IPS DF 6.9 (cell line): Measurements from ENCODE around the gene CEP131.
A peak's percentile ranks its signal among the peaks of the same experiment; 100 is the strongest.

Experiments used
- DNase-seq: peaks from one replicate; pipeline ENCODE4 v3.0.0-alpha.2; 2013; ENCODE audit warnings: low read depth, low spot score
- H3K27ac ChIP-seq: one replicate; pipeline ENCODE4 v1.5.1; 2013; ENCODE audit warnings: low read length, control low read depth
- H3K27me3 ChIP-seq: 2 replicates; pipeline ENCODE4 v1.6.1; 2013; ENCODE audit warnings: mild to moderate bottlenecking, low read length; ENCODE audit not compliant: control insufficient read depth, insufficient read depth
- H3K36me3 ChIP-seq: 2 replicates; pipeline ENCODE4 v1.6.1; 2013; ENCODE audit warnings: low read length; ENCODE audit not compliant: control insufficient read depth, insufficient read depth
- H3K4me1 ChIP-seq: 2 replicates; pipeline ENCODE4 v1.6.1; 2013; ENCODE audit warnings: low read length; ENCODE audit not compliant: control insufficient read depth, insufficient read depth
- H3K4me3 ChIP-seq: 2 replicates; pipeline ENCODE4 v1.5.1; 2013; ENCODE audit warnings: mild to moderate bottlenecking, low read length
- H3K9me3 ChIP-seq: 2 replicates; pipeline ENCODE4 v1.6.1; 2013; ENCODE audit warnings: low read length, inconsistent platforms; ENCODE audit not compliant: control insufficient read depth, insufficient read depth
- WGBS: extraction: QIAGEN DNeasy Blood & Tissue Kit; methylation state at CpG from one replicate; pipeline ENCODE4 v1.1.7; 2013; ENCODE audit warnings: mixed read lengths, missing lambda C conversion rate; ENCODE audit not compliant: insufficient read length, insufficient coverage; 5-methylcytosine and 5-hydroxymethylcytosine counted together

The CEP131 gene

DNA sequence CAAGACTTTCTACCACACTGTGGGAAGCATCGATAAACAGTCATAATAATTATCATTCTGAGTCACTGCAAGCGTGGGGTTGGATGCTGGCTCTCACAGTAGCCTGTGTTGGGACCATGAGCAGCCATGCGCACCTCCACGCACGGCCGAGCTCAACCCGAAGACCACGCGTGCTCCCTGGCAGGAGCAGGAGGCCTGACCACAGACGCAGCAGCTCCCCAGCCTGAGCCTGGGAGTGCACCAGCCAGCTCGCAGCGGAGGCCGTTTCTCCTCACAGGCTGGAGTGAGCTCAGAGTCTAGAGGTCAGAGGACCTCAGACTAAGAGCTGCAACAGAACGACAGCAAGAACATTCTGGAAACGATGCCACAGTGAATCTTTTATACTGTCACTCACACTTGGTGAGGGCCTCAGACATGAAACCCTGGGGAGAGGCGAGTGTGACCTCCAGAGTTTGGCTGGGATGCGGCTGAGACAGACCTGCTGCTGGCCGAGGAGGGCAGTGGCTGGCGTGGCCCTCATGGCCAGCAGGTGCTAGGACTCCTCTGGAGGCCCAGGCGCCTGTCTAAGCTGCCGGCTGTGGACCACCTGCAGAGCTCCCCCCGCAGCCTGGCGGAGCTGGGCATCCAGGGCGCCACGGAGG is 22.4 kb upstream of the CEP131 start:
- Histone ChIP-seq H3K9me3 (no peaks in the 10 kb centered on the region), H3K4me3 (no peak overlapping the region), H3K27ac (no peak overlapping the region), H3K27me3 (no peaks in the 10 kb centered on the region), H3K36me3 (peaks cover 6% of the 10 kb centered on the region; the same call in 1 of the 2 replicates), H3K4me1 (peaks cover 4% of the 10 kb centered on the region)
- WGBS, result no CpG with 5 or more reads among the region's 25 CpGs
- DNase-seq, result no peak

- H3K27ac ChIP-seq, result no peak overlapping the region
- peaks cover 7% of the 10 kb centered on the region for H3K4me1 ChIP-seq
- H3K36me3 ChIP-seq, result peaks cover 6% of the 10 kb centered on the region; the same call in 1 of the 2 replicates
- no peak for DNase-seq
- no peak overlapping the region for H3K4me3 ChIP-seq
- no peaks in the 10 kb centered on the region for H3K9me3 ChIP-seq
- no CpG with 5 or more reads among the region's 24 CpGs for WGBS
- no peaks in the 10 kb centered on the region for H3K27me3 ChIP-seq
These were observed 21.7 kb upstream of the CEP131 start for GRCh38 chr17:81244358-81245023.

- Histone ChIP-seq H3K36me3 (0 out of 2 replicates have a peak, but pooled peaks cover 6% of the 10 kb centered on the region), H3K4me1 (peaks cover 5% of the 10 kb centered on the region), H3K27me3 (no peaks in the 10 kb centered on the region), H3K9me3 (no peaks in the 10 kb centered on the region), H3K27ac (no peak overlapping the region), H3K4me3 (no peak overlapping the region)
- no peak for DNase-seq
- WGBS, result no CpG with 5 or more reads among the region's 10 CpGs
These were observed 20.5 kb upstream of the CEP131 start for GRCh38 chr17:81243333-81243664.

GRCh38 chr17:81242421-81243332 is 19.9 kb upstream of the CEP131 start:
- Histone ChIP-seq H3K27me3 (no peaks in the 10 kb centered on the region), H3K27ac (no peak overlapping the region), H3K9me3 (no peaks in the 10 kb centered on the region), H3K4me3 (no peak overlapping the region), H3K4me1 (peaks cover 7% of the 10 kb centered on the region), H3K36me3 (0 out of 2 replicates have a peak, but pooled peaks cover 6% of the 10 kb centered on the region)
- DNase-seq, result no peak
- WGBS, result no CpG with 5 or more reads among the region's 33 CpGs

GRCh38 chr17:81241648-81242420 is 19.1 kb upstream of the CEP131 start:
- no peaks in the 10 kb centered on the region for H3K27me3 ChIP-seq
- no peak overlapping the region for H3K4me3 ChIP-seq
- H3K27ac ChIP-seq, result no peak overlapping the region
- 0 out of 2 replicates have a peak, but pooled peaks cover 6% of the 10 kb centered on the region for H3K36me3 ChIP-seq
- H3K4me1 ChIP-seq, result peaks cover 7% of the 10 kb centered on the region
- H3K9me3 ChIP-seq, result no peaks in the 10 kb centered on the region
- no peak for DNase-seq
- no CpG with 5 or more reads among the region's 26 CpGs for WGBS

- Histone ChIP-seq H3K36me3 (0 out of 2 replicates have a peak, but pooled peaks cover 6% of the 10 kb centered on the region), H3K4me1 (peaks cover 7% of the 10 kb centered on the region), H3K4me3 (no peak overlapping the region), H3K9me3 (no peaks in the 10 kb centered on the region), H3K27ac (no peak overlapping the region), H3K27me3 (no peaks in the 10 kb centered on the region)
- no peak for DNase-seq
- WGBS, result no CpG with 5 or more reads among the region's 10 CpGs
These were observed 18.4 kb upstream of the CEP131 start for GRCh38 chr17:81241203-81241602.

DNA sequence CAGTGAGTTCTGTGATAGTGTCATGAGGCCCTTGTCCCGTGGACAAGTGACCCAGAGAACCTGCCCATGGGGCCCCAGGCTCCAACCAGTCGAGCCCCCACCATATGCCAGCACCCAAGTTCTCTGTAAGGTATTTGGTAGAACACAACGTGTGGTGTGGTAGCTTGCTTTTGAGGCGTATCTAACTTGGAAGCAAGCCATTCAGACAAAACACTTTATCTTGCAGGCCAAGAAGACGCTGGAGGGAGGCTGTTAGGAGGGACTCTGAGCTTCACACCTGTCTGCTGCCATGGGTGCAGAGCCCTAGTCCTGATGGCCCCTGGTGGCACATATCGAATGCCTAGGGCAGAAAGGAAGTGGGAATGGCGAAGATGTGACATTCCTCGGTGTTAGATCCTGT is 18.0 kb upstream of the CEP131 start:
- Histone ChIP-seq H3K27ac (no peak overlapping the region), H3K4me1 (peaks cover 7% of the 10 kb centered on the region), H3K27me3 (no peaks in the 10 kb centered on the region), H3K36me3 (0 out of 2 replicates have a peak, but pooled peaks cover 6% of the 10 kb centered on the region), H3K9me3 (no peaks in the 10 kb centered on the region), H3K4me3 (no peak overlapping the region)
- WGBS, result no CpG with 5 or more reads among the region's 8 CpGs
- no peak for DNase-seq

DNA sequence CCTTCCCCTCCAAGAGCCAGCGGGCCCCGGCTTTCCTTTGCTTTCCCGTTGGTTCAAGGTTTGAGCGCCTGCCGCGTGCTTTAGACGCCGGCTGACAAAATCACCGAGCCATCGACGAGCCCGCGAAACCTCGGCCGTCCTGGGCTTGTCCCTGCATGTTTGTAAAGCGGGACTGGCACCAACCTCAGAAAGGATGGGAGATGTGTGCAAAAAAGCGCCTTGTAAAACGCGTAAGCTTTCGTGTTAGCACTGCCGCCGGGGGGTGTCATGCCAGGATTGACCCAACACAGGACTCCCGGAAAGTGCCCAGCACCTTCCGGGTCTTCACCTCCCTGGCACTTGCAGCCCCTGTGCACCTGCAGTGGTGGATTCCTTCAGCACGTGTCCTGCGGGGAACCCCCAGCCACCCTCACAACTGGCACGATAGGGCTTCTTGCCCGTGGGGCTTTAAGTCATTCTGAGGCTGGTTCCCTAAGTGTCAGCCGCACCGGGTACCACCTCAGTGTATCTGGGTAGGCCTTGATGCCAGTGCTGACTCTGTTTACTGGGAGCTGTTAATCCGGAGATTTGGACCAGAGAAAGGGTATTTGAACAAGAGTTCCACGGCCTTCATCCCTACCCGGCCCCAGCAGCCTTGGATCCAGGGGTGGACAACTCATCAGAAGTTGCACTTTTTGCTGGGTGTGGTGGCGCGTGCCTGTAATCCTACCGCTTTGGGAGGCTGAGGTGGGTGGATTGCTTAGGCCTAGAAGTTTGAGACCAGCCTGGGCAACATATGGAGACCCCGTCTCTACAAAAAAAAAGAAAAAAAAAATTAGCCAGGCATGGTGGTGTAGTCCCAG is 17.2 kb upstream of the CEP131 start:
- DNase-seq, result no peak
- H3K36me3 ChIP-seq, result 0 out of 2 replicates have a peak, but pooled peaks cover 4% of the 10 kb centered on the region
- H3K27ac ChIP-seq, result no peak overlapping the region
- no peaks in the 10 kb centered on the region for H3K27me3 ChIP-seq
- WGBS, result no CpG with 5 or more reads among the region's 37 CpGs
- H3K9me3 ChIP-seq, result no peaks in the 10 kb centered on the region
- peaks cover 7% of the 10 kb centered on the region for H3K4me1 ChIP-seq
- peak overlapping the region; percentile 98 for H3K4me3 ChIP-seq

DNA sequence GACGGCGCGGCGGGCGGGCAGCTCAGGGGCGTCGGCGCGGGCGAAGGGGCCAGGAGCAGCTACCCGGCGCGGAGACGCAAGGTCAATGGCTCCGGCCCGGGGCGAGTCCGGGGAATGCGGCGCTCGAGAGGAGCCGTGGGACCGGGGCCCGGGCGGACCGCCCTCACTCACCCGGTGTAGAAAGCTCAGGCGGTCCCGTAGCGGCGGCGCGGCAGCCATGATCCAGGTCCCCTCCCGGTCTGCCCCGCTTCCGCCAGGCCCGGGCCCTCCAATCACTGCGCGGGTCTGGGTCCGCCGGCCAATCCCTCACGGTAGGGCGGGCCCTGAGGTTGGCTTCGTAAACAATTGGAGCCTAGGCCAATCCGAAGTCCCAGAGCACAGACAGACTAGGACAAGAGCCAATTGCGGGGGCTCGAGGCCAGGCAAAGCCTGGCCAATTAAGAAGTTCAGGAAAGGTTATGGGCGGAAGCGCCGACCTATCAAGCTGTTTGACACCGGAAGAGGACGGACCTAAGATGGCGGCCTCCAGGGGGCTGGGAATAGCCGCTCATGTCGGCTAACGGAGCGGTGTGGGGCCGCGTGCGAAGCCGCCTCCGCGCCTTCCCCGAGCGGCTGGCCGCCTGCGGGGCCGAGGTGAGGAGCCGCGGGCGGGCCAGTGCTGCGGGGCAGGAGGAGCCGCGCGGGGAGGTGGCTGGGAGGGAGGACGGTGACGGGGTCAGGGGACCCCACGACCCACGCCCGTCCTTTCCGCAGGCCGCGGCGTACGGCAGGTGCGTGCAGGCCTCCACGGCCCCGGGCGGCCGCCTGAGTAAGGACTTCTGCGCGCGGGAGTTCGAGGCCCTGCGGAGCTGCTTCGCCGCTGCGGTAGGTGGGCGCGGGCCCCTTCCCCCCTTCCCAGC is 16.3 kb upstream of the CEP131 start, which contains the start of the genes NDUFAF8 and TEPSIN:
NDUFAF8 (plus strand) TSS at position 504 of the 899 bp plus-strand sequence; CDS start at position 550, 46 bp downstream.
TEPSIN (minus strand) TSS at position 241 of the 899 bp plus-strand sequence; CDS start at position 219, 22 bp downstream.
- Histone ChIP-seq H3K27ac (no peak within 1 kb of the TSS), H3K36me3 (0 out of 2 replicates have a peak, but pooled peaks cover 4% of the 10 kb centered on the region), H3K4me3 (peak within 1 kb of the TSS; percentile 98), H3K27me3 (no peaks in the 10 kb centered on the region), H3K9me3 (no peaks in the 10 kb centered on the region), H3K4me1 (peaks cover 7% of the 10 kb centered on the region)
- WGBS, result no CpG with 5 or more reads among the region's 100 CpGs
- peak; percentile 92 for DNase-seq
